CD4-positive, alpha-beta T cell treated with Interleukin-17A for 1 hour (primary cell): ENCODE data around the gene FBXW8.

Experiments
- DNase-seq: peaks from one replicate; pipeline ENCODE4 v3.0.0-alpha.2; 2020

Gene FBXW8

GRCh38 chr12:116926283-116927243 lies 15.8 kb downstream of the FBXW8 start:
- no peak for DNase-seq

- DNase-seq = no peak
Observed at GRCh38 chr12:116927244-116927940, 16.6 kb downstream of the FBXW8 start.

DNA sequence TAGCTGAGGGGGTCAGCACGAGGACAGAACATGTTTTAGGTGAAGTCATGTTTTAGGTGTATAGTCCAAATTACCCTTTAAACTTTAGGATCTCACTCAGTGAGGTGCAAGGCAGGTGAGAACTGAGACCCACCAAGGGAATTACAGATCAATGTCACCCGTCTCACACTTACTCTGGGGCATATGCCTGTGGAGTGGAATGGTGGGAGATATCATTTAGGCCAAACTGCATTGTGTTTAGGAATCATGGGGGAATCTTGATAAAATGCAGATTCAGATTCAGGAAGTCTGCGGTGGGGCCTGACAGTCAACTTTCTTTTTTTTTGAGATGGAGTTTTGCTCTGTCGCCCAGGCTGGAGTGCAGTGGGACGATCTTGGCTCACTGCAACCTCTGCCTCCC lies 17.8 kb downstream of the FBXW8 start:
- no peak for DNase-seq

GRCh38 chr12:116929885-116930284 lies 19.1 kb downstream of the FBXW8 start:
- no peak for DNase-seq

DNA sequence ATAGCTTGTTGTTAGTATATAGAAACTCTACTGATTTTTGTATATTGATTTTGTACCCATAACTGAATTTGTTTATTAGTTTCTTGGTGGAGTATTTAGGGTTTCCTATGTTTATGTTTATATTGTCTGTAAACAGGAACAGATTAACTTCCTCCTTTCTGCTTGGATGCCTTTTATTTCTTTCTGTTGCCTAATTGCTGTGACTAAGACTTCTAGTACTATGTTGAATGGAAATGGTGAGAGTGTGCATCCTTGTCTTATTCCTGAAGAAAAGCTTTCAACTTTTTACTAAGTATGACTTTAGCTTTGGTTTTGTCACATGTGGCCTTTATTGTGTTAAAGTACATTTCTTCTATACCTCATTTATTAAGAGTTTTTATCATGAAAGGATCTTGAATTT lies 20.9 kb downstream of the FBXW8 start:
- DNase-seq = no peak

DNA sequence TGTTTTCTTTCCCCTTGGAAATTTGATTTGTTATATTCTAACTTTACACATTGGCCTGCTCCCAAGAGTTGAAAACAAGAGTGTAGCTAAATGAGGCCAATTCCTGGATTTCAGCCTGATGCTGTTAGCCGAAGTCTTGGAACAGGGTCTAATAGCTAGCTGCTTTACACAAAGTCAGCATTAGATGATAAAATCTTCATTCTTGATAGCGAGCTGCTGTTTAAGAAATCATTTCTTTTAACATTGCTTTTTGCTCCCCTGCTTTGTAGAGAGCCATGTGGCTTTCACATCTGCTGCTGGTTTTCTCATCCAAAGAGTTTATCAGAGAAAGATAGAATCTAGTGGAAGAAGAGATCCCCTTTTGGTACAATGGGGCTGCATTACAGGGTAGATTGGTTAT lies 22.3 kb downstream of the FBXW8 start:
- DNase-seq = no peak

DNA sequence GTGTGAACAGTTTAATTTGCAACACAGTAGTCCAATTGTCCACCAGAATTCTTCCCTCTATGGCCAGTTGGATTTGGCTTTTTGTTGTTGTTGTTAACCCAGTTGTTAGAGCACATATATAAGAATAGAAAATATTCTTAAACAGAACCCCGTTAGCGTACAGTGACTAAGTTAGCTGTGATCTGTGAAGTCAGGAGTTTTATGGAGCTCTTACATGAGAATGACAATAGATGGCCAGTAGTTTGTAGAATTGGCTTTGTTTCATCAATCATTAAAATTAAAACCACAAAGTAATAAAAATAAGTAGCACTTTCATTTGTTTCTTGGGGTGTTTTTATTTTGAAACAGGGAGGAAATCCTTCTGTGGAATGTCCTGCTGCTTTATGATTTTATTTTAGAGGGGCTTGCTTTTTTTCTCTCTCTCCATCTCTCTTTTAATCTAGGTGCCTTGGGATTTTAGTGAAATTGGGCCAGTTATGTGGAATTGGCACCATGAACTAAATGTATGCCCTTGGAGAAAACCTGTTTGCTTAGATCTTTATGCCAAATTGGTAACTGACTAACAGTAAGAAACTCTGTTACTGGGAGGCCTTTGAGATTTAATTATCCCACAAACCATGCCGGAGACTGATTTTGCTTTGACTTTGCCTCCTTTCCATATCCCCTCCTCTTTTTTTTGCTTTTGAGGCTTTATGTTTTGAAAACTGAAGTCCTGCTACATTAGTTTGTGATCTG lies 22.9 kb downstream of the FBXW8 start:
- DNase-seq = no peak

- no peak for DNase-seq
Observed at GRCh38 chr12:116934908-116935705, 24.4 kb downstream of the FBXW8 start.

DNA sequence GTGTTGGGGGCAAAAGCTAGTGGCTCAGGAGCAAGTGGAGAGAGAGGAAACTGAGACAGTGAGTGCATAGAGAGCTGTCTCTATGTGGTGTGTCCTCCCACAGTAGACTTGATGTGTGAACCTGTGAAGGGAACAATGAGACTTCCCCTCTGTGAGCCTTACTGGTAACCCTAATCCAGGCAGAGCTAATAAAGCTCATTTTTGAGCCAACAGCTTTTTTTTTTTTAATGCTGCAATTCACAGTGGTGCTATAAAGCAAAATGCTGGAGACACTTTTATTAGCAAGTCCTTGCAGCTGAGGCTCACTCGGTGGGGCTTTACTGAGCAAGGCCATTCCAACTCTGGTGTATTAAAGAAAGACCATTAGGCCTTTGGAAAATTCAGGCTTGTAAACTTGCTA lies 26.9 kb downstream of the FBXW8 start:
- no peak for DNase-seq

DNA sequence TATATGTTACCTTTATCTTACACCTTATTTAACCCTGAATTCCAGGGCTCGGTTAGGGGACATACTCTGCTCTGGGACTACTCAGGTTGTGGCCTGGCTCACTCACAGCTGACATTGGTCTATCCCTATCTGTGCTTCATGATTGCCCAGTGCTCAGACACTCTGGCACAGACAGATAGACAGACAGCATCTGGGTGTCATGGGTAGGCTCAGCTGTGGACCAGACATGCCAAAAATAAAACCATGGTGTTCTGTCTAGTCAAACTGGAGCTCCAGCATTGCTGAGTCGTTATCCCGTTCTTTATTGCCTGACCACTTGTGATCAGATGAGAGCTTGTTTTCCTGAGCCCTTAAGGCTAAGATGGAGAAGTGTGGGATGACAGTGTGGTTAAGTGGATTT lies 29.0 kb downstream of the FBXW8 start:
- DNase-seq = no peak

- DNase-seq = no peak
Observed at GRCh38 chr12:116941188-116941587, 30.4 kb downstream of the FBXW8 start.

- no peak for DNase-seq
Observed at GRCh38 chr12:116943419-116944372, 32.9 kb downstream of the FBXW8 start.

GRCh38 chr12:116945886-116946550 lies 35.3 kb downstream of the FBXW8 start:
- no peak for DNase-seq

- no peak for DNase-seq
Observed at GRCh38 chr12:116948298-116948697, 37.5 kb downstream of the FBXW8 start.

GRCh38 chr12:116950628-116951325 lies 40.0 kb downstream of the FBXW8 start:
- no peak for DNase-seq

- no peak for DNase-seq
Observed at GRCh38 chr12:116954710-116955381, 44.1 kb downstream of the FBXW8 start.

- peak; percentile 52 for DNase-seq
Observed at GRCh38 chr12:116955382-116956021, 44.8 kb downstream of the FBXW8 start.

GRCh38 chr12:116958402-116959197 lies 47.9 kb downstream of the FBXW8 start:
- no peak for DNase-seq
